GM12878 (cell line): ENCODE results near the gene CEP19. TPM values are rescaled to one million over a fixed set of nuclear protein-coding genes. Genes with fewer than 3 reads are reported as not detected.

Experiments
- ATAC-seq: fragments of 200-7000 bp; cut with Tn5 transposase; 3 replicates; pipeline ENCODE4 v1.9.1; 2020; ENCODE audit warnings: mild to moderate bottlenecking, moderate library complexity
- BruUV-seq: library from RNA; stranded (reverse); fragments of 400-500 nt; replicated peaks from 2 replicates; lab custom pipeline; 2021; lab: Mats Ljungman, UMichigan
- CTCF ChIA-PET: fragments of 300-600 bp; sonication (Branson Sonifier 250); formaldehyde crosslinking; extraction: SDS; loops from one replicate; lab custom pipeline; 2021; ENCODE audit warnings: inconsistent platforms; lab: Yijun Ruan, JAX
- POLR2A ChIA-PET: fragments of 350-600 bp; formaldehyde crosslinking; extraction: SDS; loops from one replicate; lab custom pipeline; 2021; ENCODE audit warnings: inconsistent platforms; lab: Charles Lee
- RAD21 ChIA-PET: fragments of 300-600 bp; sonication (Branson Sonifier 250); formaldehyde crosslinking; loops from one replicate; lab custom pipeline; 2023; ENCODE audit warnings: antibody characterized with exemption; ENCODE audit not compliant: unreplicated experiment; lab: Charles Lee
- SMC1A ChIA-PET: fragments of 300-600 bp; sonication (Branson Sonifier 250); formaldehyde crosslinking; loops from one replicate; lab custom pipeline; 2023; ENCODE audit not compliant: unreplicated experiment, uncharacterized antibody; lab: Charles Lee
- DNase-seq: peaks from one replicate; pipeline ENCODE4 v3.0.0-alpha.2; 2011; ENCODE audit warnings: low read depth, low spot score
- FAIRE-seq: peaks from 3 replicates; lab custom pipeline; 2011; peaks lifted over from hg19 to GRCh38; lab: Jason Lieb, UNC
- H2AFZ ChIP-seq: 2 replicates; pipeline ENCODE4 v1.6.0; 2011; ENCODE audit warnings: low read depth, low read length, control low read depth; ENCODE audit not compliant: control insufficient read depth
- H3K27ac ChIP-seq: 2 replicates; pipeline ENCODE4 v1.5.1; 2011; ENCODE audit warnings: control low read depth; ENCODE audit not compliant: control insufficient read depth, insufficient read depth
- H3K27me3 ChIP-seq, 2 experiments: replicated peaks in 1 of 2; 2 replicates each; pipeline versions ENCODE4 v1.6.0 to v1.6.1; 2011; ENCODE audit warnings: low read length in 1 of 2; ENCODE audit not compliant: control insufficient read depth in 2 of 2, insufficient read depth in 2 of 2
- H3K36me3 ChIP-seq, 2 experiments: 2 replicates each; pipeline ENCODE4 v1.5.1; 2011; ENCODE audit warnings: low read length in 1 of 2; ENCODE audit not compliant: control insufficient read depth in 2 of 2, insufficient read depth in 2 of 2
- H3K4me1 ChIP-seq: 2 replicates; pipeline ENCODE4 v1.6.1; 2011; ENCODE audit warnings: mild to moderate bottlenecking, low read length, moderate library complexity, mixed read lengths; ENCODE audit not compliant: control insufficient read depth, insufficient read depth
- H3K4me2 ChIP-seq: 2 replicates; pipeline ENCODE4 v1.6.0; 2011; ENCODE audit warnings: control low read depth; ENCODE audit not compliant: control insufficient read depth, insufficient read depth
- H3K4me3 ChIP-seq: fragments of 200-600 bp; sonication (generic); 2 replicates; pipeline ENCODE4 v1.5.1; 2016
- H3K79me2 ChIP-seq: 2 replicates; pipeline ENCODE4 v1.6.0; 2011; ENCODE audit warnings: low read length; ENCODE audit not compliant: control insufficient read depth, insufficient read depth
- H3K9ac ChIP-seq: 2 replicates; pipeline ENCODE4 v1.8.0; 2011; ENCODE audit warnings: low read length, control low read depth, mixed read lengths; ENCODE audit not compliant: control insufficient read depth, insufficient read depth
- H3K9me3 ChIP-seq: replicated peaks from 3 replicates; pipeline ENCODE4 v1.5.1; 2011; ENCODE audit warnings: mild to moderate bottlenecking, low read length; ENCODE audit not compliant: control insufficient read depth, insufficient read depth
- H4K20me1 ChIP-seq: 2 replicates; pipeline ENCODE4 v1.6.0; 2011; ENCODE audit not compliant: control insufficient read depth, insufficient read depth
- CBFB ChIP-seq: IDR thresholded peaks from 2 replicates; pipeline ENCODE4 v1.6.1; 2016; ENCODE audit warnings: antibody characterized with exemption, low read depth
- CBX3 ChIP-seq: fragments of 200-600 bp; sonication (generic); IDR thresholded peaks from 2 replicates; pipeline ENCODE4 v1.6.1; 2016; ENCODE audit warnings: low read depth, borderline replicate concordance
- GABPA ChIP-seq: IDR thresholded peaks from 2 replicates; pipeline ENCODE4 v1.6.1; 2014; ENCODE audit warnings: antibody characterized with exemption, low read depth, mild to moderate bottlenecking, inconsistent platforms
- MEF2B ChIP-seq: fragments of 450-650 bp; IDR thresholded peaks from 2 replicates; pipeline ENCODE4 v1.6.1; 2018; ENCODE audit warnings: mild to moderate bottlenecking, moderate library complexity; ENCODE audit not compliant: partially characterized antibody, poor library complexity, severe bottlenecking
- MTA3 ChIP-seq: IDR thresholded peaks from 2 replicates; pipeline ENCODE4 v1.6.1; 2012; ENCODE audit warnings: low read length, inconsistent platforms, borderline replicate concordance
- MYC ChIP-seq: IDR thresholded peaks from 2 replicates; pipeline ENCODE4 v1.6.1; 2011; ENCODE audit warnings: mild to moderate bottlenecking, low read length, moderate library complexity, inconsistent platforms; ENCODE audit not compliant: insufficient read depth, insufficient replicate concordance, insufficient read length, severe bottlenecking
- SPI1 ChIP-seq: IDR thresholded peaks from 2 replicates; pipeline ENCODE4 v1.6.1; 2011; ENCODE audit warnings: low read depth, mild to moderate bottlenecking, low read length, moderate library complexity, borderline replicate concordance; ENCODE audit not compliant: insufficient read depth
- TARDBP ChIP-seq: IDR thresholded peaks from 2 replicates; pipeline ENCODE4 v1.6.1; 2016; ENCODE audit warnings: borderline replicate concordance
- WRNIP1 ChIP-seq: IDR thresholded peaks from 2 replicates; pipeline ENCODE4 v1.6.1; 2011; ENCODE audit warnings: low read depth, low read length, improper control_type of control experiment, borderline replicate concordance
- ZNF207 ChIP-seq: fragments of 450-650 bp; IDR thresholded peaks from 2 replicates; pipeline ENCODE4 v1.6.1; 2014; ENCODE audit warnings: antibody characterized with exemption, mild to moderate bottlenecking, borderline replicate concordance
- WGBS: methylation state at CpG from one replicate; pipeline ENCODE4 v1.1.6; 2016; ENCODE audit warnings: low lambda C conversion rate; ENCODE audit not compliant: insufficient replicate concordance, insufficient coverage; ENCODE audit errors: missing lambda C conversion rate; 5-methylcytosine and 5-hydroxymethylcytosine counted together
- in situ Hi-C: fragments of 300-500 bp; cut with MboI; formaldehyde crosslinking; loops from 9 replicates; pipeline ENCODE4 v1.14.3; 2018; ENCODE audit warnings: mixed read lengths
- intact Hi-C: fragments of 100-400 bp; cut with micrococcal nuclease; formaldehyde crosslinking; loops from one replicate; pipeline ENCODE4 v1.14.2; 2022; ENCODE audit not compliant: unreplicated experiment
- polyA plus RNA-seq, 11 experiments: library from polyadenylated mRNA; depleted of rRNA in 4 of 11; unstranded in 6 of 11; stranded (reverse) in 5 of 11; fragments of >200 nt; fragmentation: Nextera tagmentation in 4 of 11; fragmentation: Illumina TruSeq in 1 of 11; extraction: Ambion mirVana in 4 of 11; extraction: Trizol in 1 of 11; gene quantifications; 1 replicate in 1 of 11; 2 replicates in 10 of 11; pipeline versions ENCODE4 v1.2.1 to v1.2.3, GENCODE V29; 2011 to 2016; ENCODE audit warnings: inconsistent platforms in 2 of 11, missing spikeins in 2 of 11, low read depth in 1 of 11
- total RNA-seq, 4 experiments: library from RNA; depleted of rRNA in 3 of 4; stranded (reverse); fragments of >200 nt in 3 of 4; fragmentation: Illumina TruSeq in 1 of 4; extraction: Trizol in 1 of 4; gene quantifications; 2 replicates each; pipeline versions ENCODE4 v1.2.1 to v1.2.3, GENCODE V29; 2013 to 2021

Gene CEP19
- total and polyA plus RNA-seq, 10 of the 15 experiments (the other 5 are each of a cell fraction or from before 2014, with no cell fraction given): 1.9 to 5.9 (median 2.7) TPM

DNA sequence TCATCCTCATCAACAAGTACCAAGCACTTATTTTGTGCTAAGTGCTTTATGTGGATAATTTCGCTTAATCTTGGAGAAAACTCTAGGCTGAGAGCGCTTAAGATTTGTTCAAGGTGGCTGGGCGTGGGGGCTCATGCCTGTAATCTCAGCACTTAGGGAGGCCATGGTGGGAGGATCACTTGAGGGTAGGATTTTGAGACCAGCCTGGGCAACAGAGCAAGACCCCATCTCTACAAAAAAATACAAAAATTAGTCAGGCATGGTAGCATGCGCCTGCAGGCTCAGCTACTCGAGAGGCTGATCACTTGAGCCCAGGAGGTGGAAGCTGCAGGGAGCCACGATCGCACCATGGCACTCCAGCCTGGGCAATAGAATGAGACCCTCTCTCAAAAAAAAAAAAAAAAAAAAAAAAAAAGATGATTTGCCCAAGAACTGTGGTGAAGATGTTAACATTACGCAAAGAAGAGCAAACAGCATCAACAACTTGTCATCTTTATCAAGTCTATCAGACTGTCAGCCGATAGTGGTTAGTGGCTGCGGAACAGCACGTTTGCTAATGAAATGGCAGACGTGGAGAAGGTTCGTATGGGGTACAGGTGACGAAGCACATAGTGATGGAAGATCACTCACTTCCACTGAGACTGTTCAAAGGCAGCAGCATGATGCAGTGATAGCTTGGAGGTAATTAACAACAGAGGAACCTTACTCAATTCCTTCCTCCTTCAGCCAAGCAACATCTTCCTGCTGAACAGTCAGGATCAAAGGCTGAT lies 44.8 kb downstream of the CEP19 start:
- Histone ChIP-seq H3K36me3 (no peaks in the 10 kb centered on the region), H4K20me1 (no peaks in the 10 kb centered on the region), H3K4me1 (peaks cover 4% of the 10 kb centered on the region; the same call in 1 of the 2 replicates), H3K4me3 (no peak overlapping the region), H3K4me2 (no peak overlapping the region), H3K27me3 (no peaks in the 10 kb centered on the region), H3K79me2 (no peaks in the 10 kb centered on the region), H3K9ac (no peak overlapping the region), H2AFZ (no peak overlapping the region), H3K27ac (no peak overlapping the region), H3K9me3 (no peaks in the 10 kb centered on the region)
- ATAC-seq (no peak), DNase-seq (no peak), FAIRE-seq (peak; percentile 61)
- ChIA-PET CTCF (no interaction called here), POLR2A (interaction anchor here (0.5 to 0.7 kb wide), 2 partner anchors 57 to 434 kb away, joined by 3 to 7 read pairs; no protein-coding TSS in a partner anchor), RAD21 (no interaction called here), SMC1A (no interaction called here)
- in situ Hi-C loops (no loop called here), intact Hi-C loops (no loop called here)
- TF ChIP-seq CBFB: no peak
- TF ChIP-seq ZNF207: no peak
- TF ChIP-seq MTA3: no peak
- no peak for TF ChIP-seq SPI1
- no peak for TF ChIP-seq TARDBP
- no peak for TF ChIP-seq GABPA
- no peak for TF ChIP-seq MYC
- TF ChIP-seq CBX3: no peak
- no peak for TF ChIP-seq MEF2B
- TF ChIP-seq WRNIP1: no peak
- 95% methylated on average over 12 of the region's 14 CpGs for WGBS
- no TSS peak for BruUV-seq
